22Rv1 (cell line): ENCODE measurements around the gene SLC7A5.
"Not testable (repeated sequence)": the region's sequence is repeated elsewhere in the genome, so short reads cannot be mapped to it uniquely, and the experiment has no call there.

ENCODE experiments used
- H3K27ac ChIP-seq: fragments of 450-650 bp; 2 replicates; pipeline ENCODE4 v1.5.1; 2017
- ZFX ChIP-seq: fragments of 450-650 bp; IDR thresholded peaks from 2 replicates; pipeline ENCODE4 v1.6.1; 2017; ENCODE audit warnings: antibody characterized with exemption, borderline replicate concordance
- TF ChIP-seq, protein P1 (sequence below): fragments of 450-650 bp; IDR thresholded peaks from 2 replicates; pipeline ENCODE4 v1.5.1; 2017; ENCODE audit warnings: mild to moderate bottlenecking

Gene SLC7A5

DNA sequence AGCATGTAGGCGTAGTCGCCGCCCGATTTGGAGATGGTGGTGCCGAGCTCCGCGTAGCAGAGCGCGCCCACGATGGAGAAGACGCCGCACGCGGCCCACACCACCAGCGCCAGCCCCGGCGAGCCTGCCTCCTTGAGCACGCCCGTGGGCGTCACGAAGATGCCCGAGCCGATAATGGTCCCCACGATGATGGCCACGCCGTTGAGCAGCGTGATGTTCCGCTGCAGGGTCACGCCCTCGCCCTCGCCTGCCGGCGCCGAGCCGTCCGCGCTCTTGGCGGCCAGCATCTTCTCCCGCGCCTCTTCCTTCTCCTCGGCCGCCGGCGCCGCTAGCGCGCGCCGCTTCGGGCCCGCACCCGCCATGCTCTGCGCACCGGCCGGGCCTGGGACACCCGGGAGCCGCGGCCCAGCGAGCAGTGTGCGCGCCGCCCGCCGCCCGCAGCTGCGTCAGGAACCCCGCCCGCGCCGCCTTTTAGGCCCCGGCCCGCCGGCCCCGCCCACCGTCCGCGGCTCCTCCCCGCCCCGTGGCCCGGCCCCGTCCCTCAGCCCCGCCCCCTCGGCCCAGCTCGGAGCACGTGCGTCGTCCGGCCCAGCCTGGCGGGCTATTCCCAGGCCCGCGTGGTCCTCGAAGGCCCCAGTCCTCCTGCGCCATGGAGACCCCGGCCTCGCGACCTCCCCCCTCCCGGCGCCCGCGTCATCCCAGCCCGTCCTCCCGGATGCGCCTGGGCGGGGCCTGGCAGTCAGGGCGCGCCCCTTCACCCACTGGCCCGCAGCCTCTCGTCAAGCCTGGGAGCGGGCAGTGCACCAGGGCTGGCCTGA lies at the start of gene SLC7A5:
Gene SLC7A5, minus strand, starts transcription at position 447 of the 818 bp plus-strand sequence. Its CDS starts 85 bp downstream, at position 362.
- H3K27ac ChIP-seq: peak within 1 kb of the TSS; percentile 36

DNA sequence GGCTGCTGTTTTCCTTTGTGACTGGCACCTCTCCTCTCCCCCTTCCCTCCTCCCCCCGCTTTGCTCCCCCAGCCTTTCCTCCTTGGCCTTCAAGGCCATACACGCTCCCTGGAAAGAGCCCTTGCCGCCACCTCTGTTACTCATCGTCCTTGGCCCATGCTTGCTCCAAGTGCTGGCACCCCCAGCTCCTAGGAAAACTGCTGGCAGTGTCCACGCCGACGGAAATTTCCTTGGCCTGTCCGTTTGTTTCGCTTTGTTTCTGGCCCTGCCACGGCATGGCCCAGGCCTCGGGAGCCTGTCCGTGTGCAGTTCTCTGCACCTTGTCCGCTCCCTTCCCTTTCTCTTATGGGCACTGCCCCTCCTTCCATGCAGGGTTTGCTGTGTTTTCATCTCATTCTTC lies 49.0 kb upstream of the SLC7A5 start:
- TF ChIP-seq ZFX: no peak
- TF ChIP-seq, protein P1, sequence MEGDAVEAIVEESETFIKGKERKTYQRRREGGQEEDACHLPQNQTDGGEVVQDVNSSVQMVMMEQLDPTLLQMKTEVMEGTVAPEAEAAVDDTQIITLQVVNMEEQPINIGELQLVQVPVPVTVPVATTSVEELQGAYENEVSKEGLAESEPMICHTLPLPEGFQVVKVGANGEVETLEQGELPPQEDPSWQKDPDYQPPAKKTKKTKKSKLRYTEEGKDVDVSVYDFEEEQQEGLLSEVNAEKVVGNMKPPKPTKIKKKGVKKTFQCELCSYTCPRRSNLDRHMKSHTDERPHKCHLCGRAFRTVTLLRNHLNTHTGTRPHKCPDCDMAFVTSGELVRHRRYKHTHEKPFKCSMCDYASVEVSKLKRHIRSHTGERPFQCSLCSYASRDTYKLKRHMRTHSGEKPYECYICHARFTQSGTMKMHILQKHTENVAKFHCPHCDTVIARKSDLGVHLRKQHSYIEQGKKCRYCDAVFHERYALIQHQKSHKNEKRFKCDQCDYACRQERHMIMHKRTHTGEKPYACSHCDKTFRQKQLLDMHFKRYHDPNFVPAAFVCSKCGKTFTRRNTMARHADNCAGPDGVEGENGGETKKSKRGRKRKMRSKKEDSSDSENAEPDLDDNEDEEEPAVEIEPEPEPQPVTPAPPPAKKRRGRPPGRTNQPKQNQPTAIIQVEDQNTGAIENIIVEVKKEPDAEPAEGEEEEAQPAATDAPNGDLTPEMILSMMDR: no peak
- H3K27ac ChIP-seq: no peak overlapping the region

DNA sequence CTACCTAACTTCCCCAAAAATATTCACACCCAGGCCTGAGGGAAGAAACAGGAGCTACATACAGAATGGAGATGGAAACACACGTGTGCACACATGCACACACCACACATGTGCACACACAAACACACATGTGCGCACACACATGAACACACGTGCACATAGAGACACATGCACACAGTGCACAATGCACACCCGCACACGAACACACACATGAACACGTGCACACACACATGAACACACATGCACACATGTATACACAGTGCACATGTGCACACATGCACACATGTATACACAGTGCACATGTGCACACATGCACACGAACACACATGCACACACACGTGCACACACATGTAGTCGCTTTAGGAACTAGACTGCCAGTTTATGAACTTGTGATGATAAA lies 48.2 kb upstream of the SLC7A5 start:
- TF ChIP-seq, protein P1: no peak
- no peak for TF ChIP-seq ZFX

DNA sequence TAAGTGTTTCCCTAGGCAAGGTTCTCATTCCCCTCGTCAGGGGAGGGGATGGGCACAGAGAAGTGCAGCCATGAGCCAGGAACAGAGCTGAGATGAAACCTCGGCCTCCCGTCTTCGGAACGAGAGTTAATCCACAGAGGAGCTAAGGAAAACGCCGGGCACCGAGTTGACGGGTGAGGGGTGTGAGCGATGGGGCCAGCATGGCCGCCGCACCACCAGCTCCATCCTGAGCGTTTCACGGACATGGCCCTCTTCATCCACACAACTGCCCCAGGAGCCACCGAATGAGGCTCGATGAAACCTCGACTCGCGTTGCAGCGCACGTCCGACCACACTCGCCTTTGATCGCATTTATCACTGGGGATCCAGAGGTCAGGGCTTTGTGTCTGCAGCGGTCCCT lies 45.5 kb upstream of the SLC7A5 start:
- H3K27ac ChIP-seq: no peak overlapping the region
- no peak for TF ChIP-seq ZFX
- TF ChIP-seq, protein P1: no peak

More for the DNA sequence above, 48.2 kb upstream of the SLC7A5 start:
- H3K27ac ChIP-seq: no peak overlapping the region

DNA sequence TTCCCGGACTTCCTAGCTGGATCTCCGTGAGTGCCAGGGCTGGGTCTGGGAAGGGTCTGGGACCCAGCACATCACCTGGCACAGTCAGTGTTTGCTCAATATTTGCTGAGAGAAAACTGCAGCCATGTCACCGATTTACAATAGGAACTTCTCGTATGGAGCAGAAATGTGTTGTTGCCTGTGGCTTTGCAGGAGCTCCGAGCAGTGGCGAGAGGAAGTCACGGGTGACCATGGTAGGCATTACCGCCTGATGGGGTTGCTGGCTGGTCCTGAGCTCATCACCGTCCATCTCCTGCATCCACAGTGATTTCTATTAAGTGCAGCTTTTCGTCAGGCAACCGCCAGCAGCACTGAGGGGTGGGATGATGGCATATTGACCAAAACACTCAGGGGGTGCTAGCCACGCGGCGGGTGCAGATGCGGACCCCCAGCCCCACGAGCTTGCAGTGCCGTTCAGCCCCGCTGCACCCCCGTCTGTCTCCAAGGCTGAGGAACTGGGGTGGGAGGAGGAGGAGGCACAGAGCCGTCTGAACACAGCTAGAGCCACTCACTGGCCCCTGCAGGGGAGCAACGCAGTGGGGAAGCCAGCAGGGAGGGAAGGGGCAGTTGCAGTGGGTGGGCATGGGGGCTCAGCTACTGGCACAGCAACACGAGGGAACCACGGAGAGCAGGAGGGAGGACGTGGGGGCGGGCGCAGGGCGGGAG lies 44.9 kb upstream of the SLC7A5 start:
- not testable (repeated sequence) for H3K27ac ChIP-seq

DNA sequence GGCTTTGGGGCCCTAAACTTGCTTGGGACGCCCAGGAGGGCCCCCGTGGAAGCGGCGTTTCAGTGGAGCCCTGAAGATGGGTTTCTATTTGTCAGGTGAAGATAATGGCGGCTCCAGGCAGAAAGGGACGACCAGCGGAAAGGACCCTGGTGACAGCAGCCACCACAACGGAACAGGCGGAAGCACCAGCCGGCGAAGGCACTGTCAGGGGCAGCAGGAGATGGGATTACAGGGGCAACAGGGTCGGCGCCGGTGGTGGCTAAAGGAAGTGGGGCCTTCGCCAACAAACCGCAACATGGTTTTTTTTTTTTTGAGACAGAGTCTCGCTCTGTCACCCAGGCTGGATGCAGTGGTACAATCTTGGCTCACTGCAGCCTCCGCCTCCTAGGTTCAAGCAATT lies 43.4 kb upstream of the SLC7A5 start:
- H3K27ac ChIP-seq: not testable (repeated sequence)

DNA sequence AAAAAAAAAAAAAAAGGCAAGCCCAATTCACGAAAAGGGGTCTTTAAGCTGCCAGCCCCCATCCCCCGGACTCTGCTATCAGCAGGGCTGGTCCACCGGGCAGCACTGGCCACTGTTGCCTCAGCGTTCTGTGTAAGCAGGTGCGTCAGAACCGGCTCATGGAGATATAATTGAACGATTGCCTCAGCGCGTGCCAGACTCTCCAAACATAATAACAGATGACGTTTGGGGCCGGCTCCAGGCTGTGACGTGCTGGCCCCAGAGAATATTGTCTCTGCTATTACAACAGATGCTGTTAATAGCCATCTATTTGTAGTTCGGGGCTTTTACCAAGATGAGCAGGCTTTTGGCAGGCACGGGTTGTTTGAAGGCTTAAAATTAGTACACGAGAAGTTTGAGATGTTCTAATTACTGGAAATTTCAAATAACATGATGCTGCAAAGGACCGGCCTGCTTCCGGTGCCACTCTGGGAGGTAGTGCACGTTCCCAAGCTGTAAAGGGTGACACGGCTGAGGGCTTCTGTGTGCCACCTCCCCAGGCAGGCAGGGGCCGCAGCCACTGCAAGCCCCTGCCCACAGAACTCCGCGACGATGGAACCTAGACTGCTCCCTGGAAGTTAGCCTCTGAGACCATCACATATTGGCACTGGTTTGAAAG lies 41.9 kb upstream of the SLC7A5 start:
- H3K27ac ChIP-seq: not testable (repeated sequence)

DNA sequence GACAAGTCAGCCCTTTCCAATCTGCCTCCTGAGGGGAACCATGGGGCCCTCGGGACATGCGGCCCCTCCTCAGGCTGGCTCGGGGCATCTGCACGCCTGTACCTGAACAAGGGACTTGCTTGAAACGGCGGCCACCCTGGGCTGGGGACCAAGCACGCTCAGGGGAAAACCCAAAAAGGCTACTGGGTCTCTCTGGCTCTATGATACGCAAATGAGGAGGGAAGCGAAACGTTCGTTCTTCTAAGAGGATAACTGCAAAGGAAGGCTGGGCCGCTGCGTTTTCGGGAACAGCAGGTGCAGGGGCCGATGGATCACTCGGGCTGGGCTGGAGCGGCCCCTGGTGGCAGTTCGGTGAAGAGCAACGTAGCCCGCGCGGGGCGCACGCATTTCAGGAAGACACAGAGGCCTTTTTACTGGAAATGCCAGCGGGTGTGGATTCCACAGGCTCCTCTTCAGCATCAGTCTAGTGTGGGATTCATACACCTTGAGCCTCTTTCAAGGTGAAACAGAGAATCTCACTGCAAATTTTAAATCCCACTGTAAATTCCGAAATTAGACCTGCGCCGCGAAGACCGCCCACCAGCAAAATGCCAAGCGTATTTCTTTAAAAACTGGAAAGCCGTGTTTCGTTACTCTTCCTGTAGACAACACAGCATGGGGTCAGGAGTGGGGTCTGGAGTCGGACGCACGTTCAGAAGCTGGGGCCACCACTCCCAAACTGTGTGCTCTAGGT lies 40.1 kb upstream of the SLC7A5 start:
- TF ChIP-seq, protein P1: peak; percentile 89
- not testable (repeated sequence) for H3K27ac ChIP-seq

DNA sequence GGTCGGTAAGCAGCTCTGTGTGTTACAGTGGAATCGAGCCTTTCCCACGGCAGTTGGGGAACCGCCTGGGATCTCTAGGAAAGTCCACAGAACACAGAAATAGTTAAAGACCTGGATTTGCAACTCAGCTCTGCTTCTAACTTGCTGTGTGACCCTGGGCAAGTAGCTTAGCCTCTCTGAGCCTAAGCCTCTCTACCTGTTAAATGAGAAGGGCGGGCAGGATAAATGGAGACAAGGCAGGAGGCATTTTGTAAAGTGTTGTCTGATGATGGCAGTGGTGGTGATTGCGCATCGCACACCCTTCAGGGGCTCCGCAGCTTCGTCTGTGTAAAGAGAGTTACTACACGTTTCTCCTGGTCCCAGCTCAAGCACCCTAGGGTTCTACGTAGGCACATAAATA lies 38.8 kb upstream of the SLC7A5 start:
- H3K27ac ChIP-seq: not testable (repeated sequence)

DNA sequence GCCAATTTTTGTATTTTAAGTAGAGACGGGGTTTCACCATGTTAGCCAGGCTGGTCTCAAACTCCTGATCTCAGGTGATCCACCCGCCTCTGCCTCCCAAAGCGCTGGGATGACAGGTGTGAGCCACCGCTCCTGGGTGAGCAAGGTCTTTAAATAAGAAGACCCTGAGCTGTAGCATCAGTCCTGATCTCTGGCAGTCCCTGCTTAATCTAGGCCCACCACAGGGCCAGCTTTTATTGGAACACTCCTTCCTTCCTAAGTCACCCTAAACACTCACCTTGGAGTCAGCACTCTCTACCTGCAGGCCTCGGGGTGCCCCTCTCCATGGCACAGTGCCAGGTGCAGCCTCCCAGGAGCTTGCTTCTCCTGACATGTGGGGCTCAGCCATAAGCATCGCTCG lies 36.2 kb upstream of the SLC7A5 start:
- not testable (repeated sequence) for H3K27ac ChIP-seq

DNA sequence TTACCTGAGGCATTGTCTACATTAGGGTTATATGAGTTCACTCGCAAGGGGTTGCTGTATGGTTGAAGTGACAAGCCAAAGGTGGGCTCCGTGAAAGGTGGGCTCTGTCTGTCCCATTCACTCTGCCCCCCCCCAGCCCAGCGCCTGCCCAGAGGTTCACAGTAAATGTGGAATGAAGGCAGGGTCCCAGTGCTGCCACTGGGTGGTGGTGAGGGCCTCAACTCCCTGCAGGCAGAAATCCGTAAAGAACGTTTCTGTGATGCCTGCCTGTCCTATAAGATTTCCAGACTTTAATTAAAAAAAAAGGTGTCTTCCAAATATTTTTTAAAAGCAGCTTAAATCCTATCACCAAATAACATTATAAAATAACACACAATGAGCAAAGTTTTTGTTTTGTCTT lies 35.7 kb upstream of the SLC7A5 start:
- H3K27ac ChIP-seq: not testable (repeated sequence)

DNA sequence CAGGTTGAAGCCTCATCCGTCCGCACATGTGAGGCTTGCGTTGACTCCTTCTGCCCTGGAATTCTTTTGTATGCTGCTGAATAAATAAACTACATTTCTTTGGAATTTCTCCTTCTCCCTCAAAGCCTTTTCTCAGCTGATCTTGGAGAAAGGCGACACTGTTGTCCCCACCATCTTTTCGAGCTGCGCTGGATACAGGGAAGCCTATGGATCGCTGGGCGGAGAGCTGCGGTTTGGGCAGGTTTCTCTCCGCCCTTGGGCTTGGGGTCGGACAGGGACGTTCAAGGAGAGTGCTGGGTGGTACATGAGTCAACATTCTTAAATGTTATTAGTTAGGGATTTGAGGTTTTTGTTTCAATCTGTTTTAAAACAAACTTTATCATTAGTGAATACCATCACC lies 31.2 kb upstream of the SLC7A5 start:
- H3K27ac ChIP-seq: not testable (repeated sequence)
